Activated CD8-positive, alpha-beta memory T cell treated with anti-CD3 and anti-CD28 coated beads, Interleukin-2, amount 50 U/mL, for 24 hours (primary cell): Measurements from ENCODE around the gene IFT57.
A peak's percentile ranks its signal among the peaks of the same experiment; 100 is the strongest.

Source experiments
- DNase-seq: peaks from one replicate; pipeline ENCODE4 v3.0.0-alpha.2; 2020; ENCODE audit errors: extremely low read depth

IFT57 gene

GRCh38 chr3:108125153-108125543, 97.1 kb downstream of the IFT57 start:
- no peak for DNase-seq

- peak; percentile 18 for DNase-seq
Measured at GRCh38 chr3:108124337-108125152, 97.7 kb downstream of the IFT57 start.

DNA sequence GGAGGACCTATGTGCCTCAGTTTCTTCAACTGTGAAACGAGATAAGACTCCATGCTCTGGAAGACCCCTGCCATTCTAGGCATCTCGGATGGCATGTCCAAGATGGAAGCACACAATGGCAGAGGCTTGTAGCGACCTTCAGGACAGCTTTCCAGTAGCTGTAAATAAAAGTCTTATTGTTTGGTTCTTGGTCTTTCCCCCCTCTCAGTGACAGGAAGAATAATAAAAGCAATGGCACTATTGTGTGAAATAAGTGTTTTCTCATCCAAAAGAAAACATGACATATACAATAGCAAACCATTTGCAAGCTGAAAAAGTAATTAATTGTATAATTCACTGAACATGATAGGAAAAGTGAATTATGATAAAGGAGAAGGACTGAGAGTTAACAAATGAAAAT, 98.9 kb downstream of the IFT57 start:
- no peak for DNase-seq

DNA sequence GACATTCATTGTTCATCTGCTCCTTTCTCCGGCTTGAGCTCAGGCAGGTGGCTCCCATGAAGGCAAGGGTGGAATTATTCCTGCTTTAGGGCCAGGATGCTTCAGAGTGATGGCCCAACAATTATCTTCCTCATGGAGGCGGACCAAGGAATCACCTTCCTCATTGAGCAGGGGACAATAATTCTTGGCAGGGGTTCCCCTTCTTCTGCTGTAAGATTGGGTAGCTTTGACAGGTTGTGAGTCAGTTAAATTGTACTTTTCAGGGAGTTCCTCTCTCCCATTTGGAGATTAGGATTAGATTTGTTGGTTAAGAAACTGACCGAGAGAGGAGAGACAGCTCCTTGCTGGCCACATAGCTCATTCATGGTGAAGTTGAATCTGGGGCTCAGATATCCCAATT, 99.9 kb downstream of the IFT57 start:
- no peak for DNase-seq

GRCh38 chr3:108119398-108120104, 102.7 kb downstream of the IFT57 start:
- no peak for DNase-seq

GRCh38 chr3:108118038-108118768, 104.0 kb downstream of the IFT57 start:
- no peak for DNase-seq

DNA sequence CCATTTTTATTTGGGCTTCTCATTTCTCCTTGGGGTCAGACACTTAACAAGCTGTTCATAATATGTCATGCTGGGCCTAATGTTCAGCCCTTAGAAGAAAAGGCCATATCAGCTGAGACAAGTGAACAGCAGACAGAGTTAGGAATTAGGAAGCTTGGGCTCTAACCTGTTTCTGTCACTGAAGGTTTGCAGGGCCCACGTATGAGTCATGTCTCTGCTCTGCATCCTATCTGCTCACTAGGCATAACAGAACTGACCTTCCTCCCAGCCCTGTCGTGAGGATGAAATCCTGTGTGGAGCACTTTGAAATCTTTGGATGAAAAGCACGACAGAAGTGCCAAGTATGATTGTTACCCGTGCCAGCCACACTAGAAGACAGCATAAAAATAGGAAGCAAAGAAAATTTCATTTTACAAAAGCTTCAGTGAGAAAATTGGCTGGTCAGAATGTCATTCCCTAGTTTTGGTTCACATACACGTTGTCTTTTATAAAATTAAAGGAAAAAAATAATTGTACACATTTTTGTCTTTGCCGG, 104.9 kb downstream of the IFT57 start:
- DNase-seq: no peak

GRCh38 chr3:108114423-108115065, 107.7 kb downstream of the IFT57 start:
- DNase-seq: no peak

DNA sequence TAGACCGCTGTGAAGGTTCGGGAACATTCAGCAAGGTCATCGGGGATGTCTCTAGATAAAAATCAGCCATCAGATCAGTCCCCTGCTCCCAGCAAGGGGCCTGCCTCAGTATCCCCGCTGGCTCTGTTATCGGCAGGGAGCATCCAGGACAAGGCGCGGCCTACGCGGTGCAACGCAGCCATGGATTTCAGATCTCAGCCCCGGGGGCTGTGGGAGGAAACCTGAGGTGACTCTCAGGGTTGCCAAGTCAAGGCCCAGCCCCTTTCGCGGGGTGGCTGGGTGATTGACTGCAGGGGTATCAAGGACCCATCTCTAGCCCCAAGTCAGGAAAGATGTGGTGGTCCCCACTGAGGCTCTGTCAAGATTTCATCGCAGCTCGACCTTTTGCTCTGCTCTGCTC, 108.2 kb downstream of the IFT57 start:
- no peak for DNase-seq

DNA sequence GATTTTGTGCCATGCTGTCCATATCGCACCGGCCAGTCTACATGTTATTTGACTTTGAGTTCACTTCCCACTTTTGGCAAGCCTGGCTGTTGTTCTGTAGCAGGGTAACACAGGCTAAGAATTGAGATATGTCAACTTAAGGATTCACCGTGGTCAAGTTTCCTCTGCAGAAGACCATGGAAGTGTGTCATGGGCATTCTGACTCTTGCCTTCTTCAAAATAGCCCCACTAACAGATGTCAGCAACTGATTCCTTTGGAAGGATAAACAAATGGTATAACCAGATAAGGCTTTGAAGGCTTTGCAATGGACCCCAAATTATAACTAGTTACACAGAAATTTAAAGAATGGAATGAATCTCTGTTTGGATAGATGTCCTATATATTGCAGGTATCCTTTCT, 111.3 kb downstream of the IFT57 start:
- no peak for DNase-seq
